K562 (cell line): ENCODE measurements around the gene KAZALD1. TPM values are rescaled to one million over a fixed set of nuclear protein-coding genes. Genes with fewer than 3 reads are reported as not detected.
A peak's percentile ranks its signal among the peaks of the same experiment; 100 is the strongest.

Experiments
- FOXP4 ChIP-seq: sonication (generic); formaldehyde crosslinking; IDR thresholded peaks from 2 replicates; pipeline ENCODE4 v1.8.0; 2022; ENCODE audit warnings: mild to moderate bottlenecking, missing genetic modification reagents, borderline replicate concordance
- MYC ChIP-seq, 2 experiments: fragments of 250-450 bp in 1 of 2; sonication (Bioruptor Pico) in 1 of 2; IDR thresholded peaks; 2 replicates each; pipeline versions ENCODE4 v1.5.1 to v1.6.1; 2012 to 2021; ENCODE audit warnings: low read depth in 2 of 2, borderline replicate concordance in 1 of 2, improper control_type of control experiment in 1 of 2, low read length in 1 of 2, mild to moderate bottlenecking in 1 of 2, moderate library complexity in 1 of 2
- SMARCC2 ChIP-seq: fragments of 450-650 bp; IDR thresholded peaks from 2 replicates; pipeline ENCODE4 v1.6.1; 2017; ENCODE audit warnings: antibody characterized with exemption, moderate library complexity, mild to moderate bottlenecking, low read depth
- ZFX ChIP-seq: sonication (generic); formaldehyde crosslinking; IDR thresholded peaks from 2 replicates; pipeline ENCODE4 v1.8.0; 2022; ENCODE audit warnings: mild to moderate bottlenecking, missing genetic modification reagents, moderate library complexity
- polyA plus RNA-seq, 8 experiments: library from polyadenylated mRNA; depleted of rRNA in 4 of 8; stranded (reverse) in 5 of 8; unstranded in 3 of 8; fragments of >200 nt; fragmentation: Nextera tagmentation in 2 of 8; fragmentation: Illumina TruSeq in 1 of 8; extraction: Ambion mirVana in 2 of 8; extraction: Trizol in 1 of 8; gene quantifications; 2 replicates each; pipeline versions ENCODE4 v1.2.1 to v1.2.3, GENCODE V29; 2011 to 2014; ENCODE audit warnings: inconsistent platforms in 1 of 8, missing spikeins in 1 of 8
- total RNA-seq, 7 experiments: library from RNA; depleted of rRNA in 6 of 7; stranded (reverse); fragments of >200 nt in 6 of 7; fragmentation: Illumina TruSeq in 2 of 7; extraction: Trizol in 2 of 7; gene quantifications; 2 replicates each; pipeline versions ENCODE4 v1.2.1 to v1.2.3, GENCODE V29; 2011 to 2021; ENCODE audit warnings: low replicate concordance in 1 of 7
- TF ChIP-seq, protein P1 (sequence below): sonication (generic); formaldehyde crosslinking; IDR thresholded peaks from 2 replicates; pipeline ENCODE4 v1.8.1; 2023; ENCODE audit warnings: missing genetic modification reagents, mild to moderate bottlenecking, borderline replicate concordance
- TF ChIP-seq, protein P2 (sequence below): fragments of 450-650 bp; IDR thresholded peaks from 2 replicates; pipeline ENCODE4 v1.6.1; 2016
- TF ChIP-seq, protein P3 (sequence below): fragments of 450-650 bp; conservative IDR thresholded peaks from 2 replicates; pipeline ENCODE4 v1.6.1; 2016; ENCODE audit warnings: missing genetic modification characterization, low read depth, mild to moderate bottlenecking, control low read depth, missing compliant biosample characterization

KAZALD1 gene
- total and polyA plus RNA-seq, 9 of the 15 experiments (the other 6 are each of a cell fraction or from before 2014, with no cell fraction given), result 0.15 to 10.0 (median 4.9) TPM

- TF ChIP-seq, protein P1, sequence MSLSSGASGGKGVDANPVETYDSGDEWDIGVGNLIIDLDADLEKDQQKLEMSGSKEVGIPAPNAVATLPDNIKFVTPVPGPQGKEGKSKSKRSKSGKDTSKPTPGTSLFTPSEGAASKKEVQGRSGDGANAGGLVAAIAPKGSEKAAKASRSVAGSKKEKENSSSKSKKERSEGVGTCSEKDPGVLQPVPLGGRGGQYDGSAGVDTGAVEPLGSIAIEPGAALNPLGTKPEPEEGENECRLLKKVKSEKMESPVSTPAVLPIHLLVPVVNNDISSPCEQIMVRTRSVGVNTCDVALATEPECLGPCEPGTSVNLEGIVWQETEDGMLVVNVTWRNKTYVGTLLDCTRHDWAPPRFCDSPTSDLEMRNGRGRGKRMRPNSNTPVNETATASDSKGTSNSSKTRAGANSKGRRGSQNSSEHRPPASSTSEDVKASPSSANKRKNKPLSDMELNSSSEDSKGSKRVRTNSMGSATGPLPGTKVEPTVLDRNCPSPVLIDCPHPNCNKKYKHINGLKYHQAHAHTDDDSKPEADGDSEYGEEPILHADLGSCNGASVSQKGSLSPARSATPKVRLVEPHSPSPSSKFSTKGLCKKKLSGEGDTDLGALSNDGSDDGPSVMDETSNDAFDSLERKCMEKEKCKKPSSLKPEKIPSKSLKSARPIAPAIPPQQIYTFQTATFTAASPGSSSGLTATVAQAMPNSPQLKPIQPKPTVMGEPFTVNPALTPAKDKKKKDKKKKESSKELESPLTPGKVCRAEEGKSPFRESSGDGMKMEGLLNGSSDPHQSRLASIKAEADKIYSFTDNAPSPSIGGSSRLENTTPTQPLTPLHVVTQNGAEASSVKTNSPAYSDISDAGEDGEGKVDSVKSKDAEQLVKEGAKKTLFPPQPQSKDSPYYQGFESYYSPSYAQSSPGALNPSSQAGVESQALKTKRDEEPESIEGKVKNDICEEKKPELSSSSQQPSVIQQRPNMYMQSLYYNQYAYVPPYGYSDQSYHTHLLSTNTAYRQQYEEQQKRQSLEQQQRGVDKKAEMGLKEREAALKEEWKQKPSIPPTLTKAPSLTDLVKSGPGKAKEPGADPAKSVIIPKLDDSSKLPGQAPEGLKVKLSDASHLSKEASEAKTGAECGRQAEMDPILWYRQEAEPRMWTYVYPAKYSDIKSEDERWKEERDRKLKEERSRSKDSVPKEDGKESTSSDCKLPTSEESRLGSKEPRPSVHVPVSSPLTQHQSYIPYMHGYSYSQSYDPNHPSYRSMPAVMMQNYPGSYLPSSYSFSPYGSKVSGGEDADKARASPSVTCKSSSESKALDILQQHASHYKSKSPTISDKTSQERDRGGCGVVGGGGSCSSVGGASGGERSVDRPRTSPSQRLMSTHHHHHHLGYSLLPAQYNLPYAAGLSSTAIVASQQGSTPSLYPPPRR (CRISPR knock-in tag), result no peak
- TF ChIP-seq, protein P2, sequence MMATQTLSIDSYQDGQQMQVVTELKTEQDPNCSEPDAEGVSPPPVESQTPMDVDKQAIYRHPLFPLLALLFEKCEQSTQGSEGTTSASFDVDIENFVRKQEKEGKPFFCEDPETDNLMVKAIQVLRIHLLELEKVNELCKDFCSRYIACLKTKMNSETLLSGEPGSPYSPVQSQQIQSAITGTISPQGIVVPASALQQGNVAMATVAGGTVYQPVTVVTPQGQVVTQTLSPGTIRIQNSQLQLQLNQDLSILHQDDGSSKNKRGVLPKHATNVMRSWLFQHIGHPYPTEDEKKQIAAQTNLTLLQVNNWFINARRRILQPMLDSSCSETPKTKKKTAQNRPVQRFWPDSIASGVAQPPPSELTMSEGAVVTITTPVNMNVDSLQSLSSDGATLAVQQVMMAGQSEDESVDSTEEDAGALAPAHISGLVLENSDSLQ, result no peak
- TF ChIP-seq, protein P3, sequence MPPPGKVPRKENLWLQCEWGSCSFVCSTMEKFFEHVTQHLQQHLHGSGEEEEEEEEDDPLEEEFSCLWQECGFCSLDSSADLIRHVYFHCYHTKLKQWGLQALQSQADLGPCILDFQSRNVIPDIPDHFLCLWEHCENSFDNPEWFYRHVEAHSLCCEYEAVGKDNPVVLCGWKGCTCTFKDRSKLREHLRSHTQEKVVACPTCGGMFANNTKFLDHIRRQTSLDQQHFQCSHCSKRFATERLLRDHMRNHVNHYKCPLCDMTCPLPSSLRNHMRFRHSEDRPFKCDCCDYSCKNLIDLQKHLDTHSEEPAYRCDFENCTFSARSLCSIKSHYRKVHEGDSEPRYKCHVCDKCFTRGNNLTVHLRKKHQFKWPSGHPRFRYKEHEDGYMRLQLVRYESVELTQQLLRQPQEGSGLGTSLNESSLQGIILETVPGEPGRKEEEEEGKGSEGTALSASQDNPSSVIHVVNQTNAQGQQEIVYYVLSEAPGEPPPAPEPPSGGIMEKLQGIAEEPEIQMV (tag), result no peak
- TF ChIP-seq SMARCC2 (no peak), MYC (IDR thresholded peaks at IDR 0.05; ENCODE audit: low read depth, low read length) (0 out of 2 replicates have a peak, but pooled peaks have one; percentile 38), MYC (CRISPR knock-in tag; IDR thresholded peaks at IDR 0.05; ENCODE audit: borderline replicate concordance, low read depth) (no peak), ZFX (CRISPR knock-in tag) (peak; percentile 81), FOXP4 (no peak)
Observed at GRCh38 chr10:101060951-101061623, 702 bp upstream of the KAZALD1 start (continued).
